Heart left ventricle (tissue), 13 donors: ENCODE data around the gene DYNLT2.

Source experiments
- CTCF ChIP-seq, 12 donors: fragments of 200-600 bp; sonication (generic) in 4 of 12; IDR thresholded peaks; one replicate each; pipeline versions ENCODE4 v1.5.0 to v1.8.0; 2018 to 2022; ENCODE audit warnings: antibody characterized with exemption in 12 of 12, mild to moderate bottlenecking in 5 of 12
- POLR2A ChIP-seq, 2 donors: fragments of 450-650 bp; IDR thresholded peaks; one replicate each; pipeline ENCODE4 v1.6.1; 2017; ENCODE audit warnings: antibody characterized with exemption in 2 of 2, mild to moderate bottlenecking in 2 of 2, moderate library complexity in 2 of 2
- donor health status: ischemic (EF 13 %, LVEDD 7.1; RV severe dilation, severe dysfunction).
- donor health status: DM: no; HTN: yes; CAD: no.
- donor health status: DM: no; HTN: no; CAD: no.
- donor health status: ischemic (EF 25% LVEDD 6.9; RV normal size, moderate dysfunction).
- donor health status: ischemic (EF 25% LVEDD 5.7; RV mildly dilated, moderate dysfunction).
- donor health status: ischemic (EF 35%, LVEDD 5.7; RV mildly dilated, moderate dysfunction).
- donor health status: nonischemic (EF 11% LVEDD 7.7; RV severe dilation, severe dysfunction).
- donor health status: DM: yes; HTN: yes; CAD: no.
- donor health status: PGD.
- donor health status: ischemic (EF 29% LVEDD 5.4; RV normal size, mild dysfunction).
- donor health status: nonischemic (EF 23%, LVEDD 6.1; RV moderate dilation, normal function).

- TF ChIP-seq CTCF (IDR thresholded peaks at IDR 0.05) (no peak), POLR2A (IDR thresholded peaks at IDR 0.05) (no peak)
Observed at GRCh38 chr6:169799474-169799926, 48.1 kb upstream of the DYNLT2 start.
